ENCODE data around the gene RGS6. TPM values are rescaled to one million over a fixed set of nuclear protein-coding genes. Genes with fewer than 3 reads are reported as not detected.

The RGS6 gene
- total and polyA plus RNA-seq, 2 of the 4 experiments (the other 2 are of a cell fraction), result not detected

GRCh38 chr14:72560889-72561493, 628.8 kb downstream of the RGS6 start:
- H3K36me3 ChIP-seq (ENCODE audit: control insufficient read depth, insufficient read depth, low read length), result no peaks in the 10 kb centered on the region
- no peak overlapping the region for H4K5ac ChIP-seq (ENCODE audit: low read depth, low read length)
- H2BK5ac ChIP-seq (ENCODE audit: low read depth, low read length, poor library complexity, severe bottlenecking), result no peak overlapping the region
- no peak overlapping the region for H3K14ac ChIP-seq (replicated peaks; ENCODE audit: low read depth, low read length)
- no peak overlapping the region for H2BK120ac ChIP-seq (ENCODE audit: low read depth, low read length)
- no peak overlapping the region for H2AK9ac ChIP-seq (replicated peaks; ENCODE audit: low read depth, low read length, poor library complexity)
- H3K4me2 ChIP-seq (ENCODE audit: low read depth, low read length), result no peak overlapping the region
- no peak overlapping the region for H3K4ac ChIP-seq (ENCODE audit: low read depth, low read length)
- ChIA-PET POLR2A (ENCODE audit: unreplicated experiment) (no interaction called here), CTCF (no interaction called here)
- H2BK15ac ChIP-seq (ENCODE audit: low read depth, low read length), result no peak overlapping the region
- H3K4me3 ChIP-seq (ENCODE audit: insufficient read depth, low read depth, low read length), result no peak overlapping the region
- no peak overlapping the region for H3K9ac ChIP-seq (ENCODE audit: low read depth, low read length)
- H3K18ac ChIP-seq (ENCODE audit: low read depth, low read length), result no peak overlapping the region
- H3K9me1 ChIP-seq (ENCODE audit: insufficient read depth, low read length), result no peaks in the 10 kb centered on the region
- H2BK20ac ChIP-seq (ENCODE audit: low read depth, low read length), result no peak overlapping the region
- no peaks in the 10 kb centered on the region for H3K27me3 ChIP-seq (ENCODE audit: control insufficient read depth, insufficient read depth, low read length)
- no peak overlapping the region for H3K27ac ChIP-seq (ENCODE audit: insufficient read depth, low read length)
- TF ChIP-seq, protein P1, sequence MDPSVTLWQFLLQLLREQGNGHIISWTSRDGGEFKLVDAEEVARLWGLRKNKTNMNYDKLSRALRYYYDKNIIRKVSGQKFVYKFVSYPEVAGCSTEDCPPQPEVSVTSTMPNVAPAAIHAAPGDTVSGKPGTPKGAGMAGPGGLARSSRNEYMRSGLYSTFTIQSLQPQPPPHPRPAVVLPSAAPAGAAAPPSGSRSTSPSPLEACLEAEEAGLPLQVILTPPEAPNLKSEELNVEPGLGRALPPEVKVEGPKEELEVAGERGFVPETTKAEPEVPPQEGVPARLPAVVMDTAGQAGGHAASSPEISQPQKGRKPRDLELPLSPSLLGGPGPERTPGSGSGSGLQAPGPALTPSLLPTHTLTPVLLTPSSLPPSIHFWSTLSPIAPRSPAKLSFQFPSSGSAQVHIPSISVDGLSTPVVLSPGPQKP (IDR thresholded peaks at IDR 0.05; ENCODE audit: borderline replicate concordance, low read depth, low read length), result no peak
- TF ChIP-seq CHD1 (IDR thresholded peaks at IDR 0.05; ENCODE audit: low read depth, low read length) (no peak), BHLHE40 (IDR thresholded peaks at IDR 0.05; ENCODE audit: low read depth, low read length) (no peak), RCOR1 (IDR thresholded peaks at IDR 0.05; ENCODE audit: insufficient replicate concordance, low read length) (no peak), RFX5 (IDR thresholded peaks at IDR 0.05; ENCODE audit: low read depth, low read length) (no peak), POLR2A (IDR thresholded peaks at IDR 0.05; ENCODE audit: low read depth, low read length) (no peak), CTCF (conservative IDR thresholded peaks at IDR 0.05; ENCODE audit: low read depth, low read length) (no peak)
- WGBS, 2 experiments (ENCODE audit: extremely low coverage in 2 of 2, insufficient read length in 1 of 2), result no CpG with 5 or more reads among the region's 12 CpGs
- H3K9me3 ChIP-seq (ENCODE audit: control insufficient read depth, insufficient read depth, low read length), result no peaks in the 10 kb centered on the region
- in situ Hi-C loops (cut with MboI; ENCODE audit: low sequenced_read_pairs) (no loop called here), intact Hi-C loops (cut with micrococcal nuclease) (no loop called here), dilution Hi-C loops (cut with HindIII; ENCODE audit: low sequenced_read_pairs, unreplicated experiment) (no loop called here)
- no TSS peak for BruUV-seq (replicated peaks)
- no peak overlapping the region for H2AFZ ChIP-seq (replicated peaks; ENCODE audit: low read length, poor library complexity)
- no peak overlapping the region for H3K56ac ChIP-seq (ENCODE audit: extremely low read depth, insufficient read depth, low read length)
- H2AK5ac ChIP-seq (ENCODE audit: low read depth, low read length), result no peak overlapping the region
- peaks cover 3% of the 10 kb centered on the region for H3K4me1 ChIP-seq (ENCODE audit: control insufficient read depth, insufficient read depth, low read length)
- no peak overlapping the region for H4K91ac ChIP-seq (ENCODE audit: insufficient read depth, low read depth, low read length)
- H4K20me1 ChIP-seq (ENCODE audit: insufficient read depth, low read length), result no peaks in the 10 kb centered on the region
- H3K23ac ChIP-seq (ENCODE audit: low read depth, low read length), result no peak overlapping the region
- DNase-seq (no peak), ATAC-seq (ENCODE audit: low read depth) (no peak)
- no peak overlapping the region for H4K8ac ChIP-seq (ENCODE audit: low read depth in 2 of 2, low read length in 2 of 2)
- no peaks in the 10 kb centered on the region for H3K79me1 ChIP-seq (ENCODE audit: low read depth in 1 of 2, low read length in 2 of 2)
